Stimulated activated CD8-positive, alpha-beta memory T cell treated with anti-CD3 and anti-CD28 coated beads, Interleukin-7, amount 100 ng/mL, for 1 hour (primary cell): Measurements from ENCODE around the gene FBXL14.

Source experiments
- DNase-seq, 2 donors: peaks; one replicate each; pipeline ENCODE4 v3.0.0-alpha.2; 2020; ENCODE audit warnings: low read depth in 2 of 2

The FBXL14 gene

GRCh38 chr12:1593174-1594005 is 991 bp downstream of the FBXL14 start:
- peak; percentile 8 to 16 for DNase-seq

- peak; percentile 13 to 26 for DNase-seq
Observed at GRCh38 chr12:1592444-1593173, 1.8 kb downstream of the FBXL14 start.

- no peak for DNase-seq
Observed at GRCh38 chr12:1591543-1591942, 2.8 kb downstream of the FBXL14 start.

GRCh38 chr12:1591034-1591433 is 3.3 kb downstream of the FBXL14 start:
- DNase-seq = no peak

GRCh38 chr12:1590221-1590979 is 4.0 kb downstream of the FBXL14 start:
- no peak for DNase-seq

GRCh38 chr12:1588575-1588947 is 5.8 kb downstream of the FBXL14 start:
- no peak for DNase-seq

GRCh38 chr12:1587927-1588574 is 6.3 kb downstream of the FBXL14 start:
- DNase-seq = no peak

GRCh38 chr12:1584326-1584725 is 10.1 kb downstream of the FBXL14 start:
- DNase-seq = no peak

- peak; percentile 26 to 36 for DNase-seq
Observed at GRCh38 chr12:1583421-1584078, 10.8 kb downstream of the FBXL14 start.

- no peak for DNase-seq
Observed at GRCh38 chr12:1582709-1583050, 11.7 kb downstream of the FBXL14 start.

GRCh38 chr12:1581973-1582708 is 12.2 kb downstream of the FBXL14 start:
- no peak for DNase-seq

- DNase-seq = no peak
Observed at GRCh38 chr12:1580526-1580925, 13.9 kb downstream of the FBXL14 start.

- no peak for DNase-seq
Observed at GRCh38 chr12:1579651-1580435, 14.5 kb downstream of the FBXL14 start.

GRCh38 chr12:1576410-1577241 is 17.8 kb downstream of the FBXL14 start:
- DNase-seq = no peak

GRCh38 chr12:1575408-1576401 is 18.7 kb downstream of the FBXL14 start:
- DNase-seq = no peak

- DNase-seq = no peak
Observed at GRCh38 chr12:1574865-1575259, 19.5 kb downstream of the FBXL14 start.

GRCh38 chr12:1573960-1574864 is 20.2 kb downstream of the FBXL14 start:
- no peak for DNase-seq
